Fibroblast of peridontal ligament (primary cell): ENCODE measurements around the gene DUSP16.
"Not testable (repeated sequence)": the region's sequence is repeated elsewhere in the genome, so short reads cannot be mapped to it uniquely, and the experiment has no call there.

Source experiments
- DNase-seq: peaks from one replicate; pipeline ENCODE4 v3.0.0-alpha.2; 2010; ENCODE audit errors: extremely low read depth

The DUSP16 gene

DNA sequence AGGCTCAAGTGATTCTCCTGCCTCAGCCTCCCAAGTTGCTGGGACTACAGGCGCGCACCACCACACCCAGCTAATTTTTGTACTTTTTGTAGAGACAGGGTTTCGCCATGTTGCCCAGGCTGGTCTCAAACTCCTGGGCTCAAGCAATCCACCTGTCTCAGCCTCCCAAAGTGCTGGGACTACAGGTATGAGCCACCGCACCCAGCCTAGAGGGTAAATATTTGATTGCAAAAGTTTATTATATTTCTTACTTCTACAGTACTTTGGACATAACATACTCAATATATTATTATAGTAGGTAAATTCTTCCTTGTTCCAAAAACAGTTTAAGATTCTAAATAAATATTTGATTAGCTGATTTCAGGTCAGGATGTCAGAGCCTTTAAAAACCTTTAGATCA lies 40.0 kb downstream of the DUSP16 start:
- DNase-seq: not testable (repeated sequence)

DNA sequence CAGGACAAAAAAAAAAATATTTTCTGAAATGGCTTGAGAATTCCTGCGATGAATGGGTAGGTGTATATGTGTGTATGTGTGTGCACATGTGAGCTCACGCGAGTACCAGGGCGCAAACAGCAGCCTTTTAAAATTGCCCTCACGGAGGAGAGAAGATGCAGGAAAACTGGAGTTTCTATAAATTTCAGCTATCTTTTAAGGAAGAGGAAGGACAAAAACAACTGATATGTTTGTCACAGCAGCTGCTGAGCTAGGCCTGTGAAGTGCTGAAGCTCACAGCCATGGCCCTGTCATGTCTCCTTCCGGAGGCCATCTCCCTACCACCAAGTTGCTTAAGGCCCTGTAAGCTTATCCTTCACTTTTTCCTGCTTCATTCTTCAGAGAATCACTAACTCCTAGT lies 40.8 kb downstream of the DUSP16 start:
- DNase-seq: no peak

DNA sequence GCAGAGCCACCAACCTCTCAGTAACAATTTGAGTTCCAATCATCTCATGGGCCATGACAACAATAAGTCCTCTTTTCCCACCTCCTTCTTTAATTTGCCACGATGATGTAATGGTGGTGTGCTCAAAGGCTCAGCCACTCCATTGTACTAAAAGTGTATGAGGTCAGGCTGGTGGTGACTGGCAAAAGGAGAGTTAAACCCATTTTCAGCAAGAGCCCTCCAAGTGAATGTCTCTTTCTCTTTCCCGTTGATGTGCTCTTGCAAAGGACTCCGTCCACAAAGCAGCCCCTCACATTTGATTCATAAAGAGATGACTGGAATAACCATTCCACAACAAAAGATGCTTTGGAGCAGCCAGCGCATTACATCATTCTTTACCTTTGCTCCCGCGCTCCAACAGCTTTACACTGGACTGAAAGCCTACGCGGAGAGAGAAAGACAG lies 41.6 kb downstream of the DUSP16 start:
- no peak for DNase-seq

DNA sequence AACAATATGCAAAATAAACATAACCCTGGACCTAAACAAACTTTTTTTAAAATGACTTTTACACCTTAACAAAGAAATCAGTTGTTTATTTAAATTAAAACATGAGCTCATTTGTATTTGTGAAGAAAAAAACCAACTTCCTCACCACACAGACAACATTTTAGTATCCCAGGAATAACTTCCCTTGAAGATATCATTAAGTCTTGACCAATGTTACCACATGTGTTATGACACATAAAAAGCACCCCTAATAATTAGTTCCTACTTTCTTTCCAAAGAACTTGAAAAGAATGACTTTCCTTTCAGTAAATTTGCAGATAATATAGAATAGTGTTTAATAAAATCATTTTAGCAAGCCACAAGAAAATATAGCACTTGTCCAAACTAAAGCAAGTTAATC lies 42.4 kb downstream of the DUSP16 start:
- no peak for DNase-seq

DNA sequence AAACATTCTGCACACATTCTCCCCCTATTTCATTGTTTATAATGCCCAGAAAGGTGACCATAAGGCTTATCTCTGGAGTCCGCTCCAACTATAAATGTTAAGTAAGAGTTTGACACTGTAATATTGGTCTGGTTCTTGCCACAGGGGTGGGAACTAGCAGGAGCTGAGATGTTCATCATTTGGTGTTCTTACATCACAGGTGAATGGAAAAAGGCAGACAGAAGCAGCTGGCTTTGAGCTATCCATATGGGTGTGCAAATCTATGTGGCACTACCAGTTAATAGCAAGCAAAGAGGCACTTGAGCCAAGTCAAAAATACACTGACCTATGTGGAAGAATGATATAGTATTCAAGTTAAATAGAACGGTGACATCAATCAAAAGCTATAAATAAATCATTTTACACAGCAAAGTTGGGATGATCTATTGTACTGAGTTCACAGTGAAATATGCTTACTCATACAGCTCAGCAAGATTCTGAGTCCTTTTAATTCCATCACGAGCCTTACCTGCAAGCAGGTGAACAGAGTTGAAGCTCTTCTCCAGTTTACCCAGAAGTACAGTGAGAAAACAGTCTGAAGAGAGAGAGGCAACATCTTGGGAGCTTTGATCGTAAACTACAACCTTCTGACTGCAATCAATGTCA lies 43.2 kb downstream of the DUSP16 start:
- DNase-seq: no peak

DNA sequence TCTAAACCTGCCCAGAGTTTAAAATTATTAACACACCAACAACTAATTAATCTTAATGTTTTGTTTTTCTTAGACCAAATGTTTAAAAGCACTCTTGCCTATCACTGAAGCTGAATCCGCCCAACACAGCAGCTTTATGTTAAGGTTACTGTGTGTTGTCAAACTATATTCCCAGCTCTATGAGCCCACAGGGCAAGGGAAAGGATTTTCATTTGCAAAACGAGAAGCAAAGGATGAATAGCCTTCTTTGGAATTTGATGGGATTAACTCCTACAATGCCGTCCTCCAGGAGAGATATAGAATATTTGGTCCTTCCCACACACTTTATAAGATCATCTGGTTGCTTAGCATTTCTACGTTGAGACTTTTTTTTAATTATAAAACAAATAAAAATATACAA lies 43.7 kb downstream of the DUSP16 start:
- DNase-seq: no peak

DNA sequence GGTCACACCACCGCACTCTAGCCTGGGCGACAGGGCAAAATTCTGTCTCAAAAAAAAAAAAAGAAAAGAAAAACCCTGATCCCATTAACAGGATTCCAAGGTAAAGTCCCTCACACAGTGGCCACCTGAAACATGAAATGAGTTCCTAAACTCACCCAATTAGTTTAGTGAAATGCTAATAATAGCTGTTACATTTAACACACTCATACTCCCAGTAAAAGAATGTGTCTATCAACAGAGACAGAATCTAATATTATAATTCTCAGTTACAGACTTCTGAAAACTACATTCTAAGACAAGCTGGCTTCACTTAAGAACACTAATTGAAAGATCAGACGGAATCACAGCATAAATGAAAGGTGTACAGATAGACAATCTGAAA lies 44.2 kb downstream of the DUSP16 start:
- DNase-seq: no peak

DNA sequence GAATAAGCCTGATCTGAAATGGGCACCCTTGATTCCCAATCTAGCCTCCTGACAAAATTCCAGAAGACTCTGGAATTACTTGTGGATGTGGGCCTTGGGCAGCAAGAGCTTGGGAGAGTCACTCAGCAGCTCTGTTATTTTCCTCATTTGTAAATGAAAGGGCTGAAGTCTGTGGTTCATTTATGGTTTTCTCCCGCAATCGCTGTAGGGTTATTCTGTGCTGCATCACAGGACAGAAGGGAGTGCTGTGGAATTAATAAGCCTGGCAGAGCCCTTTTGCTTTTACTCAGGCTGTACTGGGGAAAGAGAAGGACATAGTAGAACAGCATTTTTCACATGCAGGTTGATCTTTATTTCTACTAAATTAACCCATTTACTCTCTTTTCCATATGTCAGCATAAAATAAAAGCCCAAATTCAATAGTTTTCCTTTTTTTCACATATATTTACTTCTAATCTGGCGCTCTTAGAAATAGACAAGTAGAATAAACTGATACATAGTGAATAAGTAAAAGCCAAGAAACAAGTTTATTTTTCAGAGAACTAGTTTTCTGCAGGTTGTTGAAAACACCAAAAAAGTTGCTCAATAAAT lies 49.2 kb downstream of the DUSP16 start:
- peak; percentile 6 for DNase-seq

DNA sequence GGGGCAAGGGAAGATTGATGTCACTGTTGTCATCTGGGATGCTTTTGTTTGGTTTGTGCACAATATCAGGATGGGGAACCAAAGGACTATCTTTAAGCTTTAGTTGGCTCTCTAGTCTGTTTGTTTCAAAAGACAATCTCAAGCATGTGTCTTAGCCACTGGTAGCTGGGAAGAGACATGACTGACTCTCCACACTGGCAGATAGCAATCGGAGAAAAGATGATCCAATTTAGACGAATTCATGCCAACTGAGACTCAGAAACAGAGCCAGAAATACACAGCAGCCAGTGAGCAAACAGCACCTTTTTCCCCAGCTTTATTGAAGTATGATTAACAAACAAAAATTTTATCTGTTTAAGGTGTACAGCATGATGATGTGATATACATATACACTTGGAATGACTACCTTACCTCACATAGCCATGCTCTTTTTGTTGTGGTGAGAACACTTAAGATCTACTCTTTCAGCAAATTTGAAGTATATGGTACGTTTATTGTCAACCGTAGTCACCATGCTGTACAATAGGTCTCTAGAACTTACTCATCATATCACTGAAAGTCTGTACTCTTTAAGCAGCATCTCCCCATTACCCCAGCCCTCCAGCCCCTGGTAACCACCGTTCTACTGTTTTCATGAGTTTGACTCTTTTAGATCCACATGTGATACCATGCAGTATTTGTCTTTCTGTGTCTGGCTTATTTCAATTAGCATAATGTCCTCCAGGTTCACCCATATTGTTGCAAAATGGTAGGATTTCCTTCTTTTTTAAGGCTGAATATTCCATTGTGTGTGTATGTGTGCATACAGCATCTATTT lies 50.6 kb downstream of the DUSP16 start:
- DNase-seq: no peak

DNA sequence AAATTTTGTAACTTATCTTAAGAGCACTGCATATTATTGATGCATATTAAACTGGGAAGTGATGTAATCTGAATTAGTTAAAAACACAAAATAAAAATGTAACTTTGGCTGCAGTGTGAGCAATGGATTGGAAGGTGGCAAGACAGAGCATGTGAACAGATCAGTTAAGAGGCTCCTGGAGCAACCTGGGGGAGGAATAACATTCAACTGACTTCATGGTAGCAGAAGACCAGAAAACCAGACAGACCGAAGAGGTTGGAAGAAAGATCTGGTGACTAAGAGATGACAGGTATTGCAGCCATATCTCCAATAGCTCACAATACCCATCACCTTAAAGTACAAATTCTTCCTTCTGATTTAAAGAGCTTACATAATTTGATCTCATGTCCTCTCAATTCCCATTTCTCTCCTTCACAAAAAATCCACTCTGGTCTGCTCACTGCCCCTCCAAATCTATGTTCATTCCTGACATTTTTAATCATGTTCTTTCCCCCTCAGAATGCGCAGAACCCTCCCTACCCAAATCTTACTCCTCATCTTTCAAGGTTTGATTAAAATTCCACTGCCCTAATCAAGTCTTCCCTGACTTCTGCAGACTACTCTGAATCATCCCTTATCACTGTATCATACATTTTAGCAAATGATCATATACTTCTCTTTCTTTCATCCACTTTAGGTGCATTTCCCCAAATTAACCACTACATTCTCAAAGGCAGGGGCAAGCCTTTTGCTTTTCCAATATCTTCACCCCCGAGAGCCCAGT lies 51.5 kb downstream of the DUSP16 start:
- no peak for DNase-seq

DNA sequence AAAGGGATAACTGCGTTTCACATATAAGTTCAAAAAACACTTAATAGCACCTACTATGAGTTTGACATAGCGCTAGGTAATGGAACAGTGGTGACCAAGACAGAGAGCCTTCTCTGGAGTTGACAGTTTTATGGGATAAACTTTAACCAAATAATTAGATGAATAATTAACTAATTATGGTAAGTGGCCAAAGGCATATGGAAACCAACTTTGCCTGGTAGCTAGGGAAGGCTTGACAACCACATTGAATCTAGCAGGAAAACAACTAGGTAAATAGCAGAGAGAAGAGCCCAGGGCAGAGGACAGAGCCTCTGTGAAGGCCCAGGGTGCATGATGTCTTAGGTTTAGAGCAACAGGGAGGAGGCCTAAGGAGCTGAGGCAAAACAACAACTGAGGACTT lies 52.1 kb downstream of the DUSP16 start:
- DNase-seq: no peak

DNA sequence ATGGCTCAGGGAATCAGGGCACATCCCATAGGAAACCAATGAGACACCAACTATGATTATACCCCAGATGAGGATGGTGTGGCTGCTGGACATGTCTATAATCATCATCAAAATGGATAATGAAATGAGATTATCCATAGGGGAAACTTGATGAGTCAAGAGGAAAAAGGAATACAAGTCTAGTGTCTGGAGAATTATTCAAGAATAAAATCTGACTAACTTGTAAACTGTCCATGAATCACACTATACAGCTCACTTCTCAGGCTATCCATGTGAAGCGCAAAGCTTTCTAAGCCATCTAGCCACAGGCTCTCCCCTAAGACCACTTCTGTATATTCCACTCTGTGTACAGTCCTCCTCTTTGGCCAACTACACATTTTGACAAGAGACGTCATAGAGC lies 52.5 kb downstream of the DUSP16 start:
- peak; percentile 80 for DNase-seq

DNA sequence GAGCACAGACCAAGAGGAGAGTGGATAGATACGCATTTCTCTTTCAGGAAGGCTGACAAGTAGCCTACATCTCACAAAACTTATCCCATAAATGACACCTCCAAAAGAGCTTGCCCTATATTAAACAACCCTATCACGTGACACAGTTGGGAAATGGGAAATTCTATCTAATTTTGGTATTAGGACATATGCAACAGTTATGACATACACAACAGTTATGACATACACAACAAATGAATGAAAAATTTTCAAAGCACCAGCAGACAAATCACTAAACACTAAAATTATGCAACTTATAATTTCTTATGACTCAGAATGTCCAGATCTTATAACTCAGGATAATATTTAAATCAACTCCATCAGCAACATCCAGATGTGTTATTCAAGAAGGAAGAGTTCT lies 54.1 kb downstream of the DUSP16 start:
- DNase-seq: peak; percentile 85

DNA sequence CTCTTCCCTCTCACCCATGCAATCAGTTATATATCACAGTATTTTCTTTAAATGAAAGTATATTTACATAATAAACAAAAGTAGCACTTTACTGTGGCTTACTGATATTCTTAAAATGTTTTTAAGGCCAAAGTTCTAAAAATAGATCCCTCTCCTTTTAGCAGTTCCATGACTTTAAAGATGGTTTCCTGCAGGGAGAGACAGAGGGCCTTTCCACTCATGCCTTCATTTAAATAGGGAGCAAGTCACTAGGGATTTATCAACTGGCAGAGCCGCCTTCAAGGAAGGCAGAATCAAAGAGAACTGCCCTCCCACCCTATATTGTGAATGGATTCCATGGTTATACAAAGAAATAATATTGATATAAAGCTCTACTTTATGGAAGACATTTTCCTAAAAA lies 55.5 kb downstream of the DUSP16 start:
- peak; percentile 14 for DNase-seq

DNA sequence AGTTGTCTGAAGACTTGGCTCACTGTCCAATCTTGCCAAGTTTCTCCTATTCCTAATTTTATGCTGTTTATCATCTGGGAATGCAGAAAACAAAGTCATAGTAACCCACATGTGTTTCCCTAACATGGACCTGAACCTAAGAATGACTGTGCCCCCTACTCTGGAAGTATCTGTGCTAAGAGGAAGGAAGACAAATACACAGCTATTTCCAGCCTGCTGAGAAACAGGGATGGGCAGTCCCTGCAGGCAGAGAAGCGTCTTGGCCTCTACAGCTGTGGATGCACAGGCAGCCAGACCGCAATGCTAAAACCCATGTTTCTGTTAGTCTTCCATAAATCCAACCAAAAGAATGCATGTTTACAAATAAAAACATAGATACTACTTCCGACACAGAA lies 56.2 kb downstream of the DUSP16 start:
- peak; percentile 73 for DNase-seq

DNA sequence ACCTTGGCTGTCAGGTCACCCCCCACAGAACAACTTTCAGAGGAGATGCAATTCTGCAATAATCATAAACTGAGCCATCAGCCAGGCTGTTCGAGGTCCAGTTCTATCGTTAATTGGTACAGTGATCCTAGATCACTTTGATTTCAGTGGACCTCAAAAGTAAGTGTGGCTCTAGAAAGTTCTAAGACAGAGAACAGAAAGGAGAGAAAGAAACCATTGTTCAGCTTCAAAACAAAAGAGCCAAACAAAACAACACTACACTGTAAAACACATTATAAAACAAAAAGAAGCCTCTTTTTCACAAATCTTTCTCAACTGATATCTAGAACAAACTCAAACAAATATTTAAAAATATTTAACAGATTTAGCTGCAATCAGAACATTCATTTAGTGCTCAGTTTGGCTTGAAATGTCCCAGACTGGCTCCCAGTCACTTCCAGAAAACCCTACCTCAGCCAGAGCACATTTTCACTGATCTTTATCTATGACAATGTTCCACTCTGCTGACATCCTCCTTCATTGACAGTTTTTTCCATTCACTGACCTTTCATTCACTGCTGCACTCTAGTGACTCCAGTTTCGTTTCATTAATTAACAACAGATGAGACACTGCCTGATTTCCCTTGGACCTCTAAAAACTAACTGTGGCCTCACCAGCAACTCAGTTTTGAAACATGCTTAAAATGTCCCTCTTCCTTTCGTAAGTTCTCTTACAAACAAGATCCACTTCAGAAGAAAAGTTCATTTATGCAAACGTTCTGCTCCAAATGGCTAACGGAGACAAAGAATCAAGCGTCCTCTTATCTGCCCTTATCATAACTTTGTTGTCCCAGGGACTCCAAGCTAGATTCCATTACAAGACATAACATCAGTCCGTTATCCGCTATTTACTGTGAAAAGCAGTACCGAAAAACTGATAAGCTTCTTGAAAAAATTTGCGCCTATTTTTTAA lies 56.8 kb downstream of the DUSP16 start:
- DNase-seq: peak; percentile 89

DNA sequence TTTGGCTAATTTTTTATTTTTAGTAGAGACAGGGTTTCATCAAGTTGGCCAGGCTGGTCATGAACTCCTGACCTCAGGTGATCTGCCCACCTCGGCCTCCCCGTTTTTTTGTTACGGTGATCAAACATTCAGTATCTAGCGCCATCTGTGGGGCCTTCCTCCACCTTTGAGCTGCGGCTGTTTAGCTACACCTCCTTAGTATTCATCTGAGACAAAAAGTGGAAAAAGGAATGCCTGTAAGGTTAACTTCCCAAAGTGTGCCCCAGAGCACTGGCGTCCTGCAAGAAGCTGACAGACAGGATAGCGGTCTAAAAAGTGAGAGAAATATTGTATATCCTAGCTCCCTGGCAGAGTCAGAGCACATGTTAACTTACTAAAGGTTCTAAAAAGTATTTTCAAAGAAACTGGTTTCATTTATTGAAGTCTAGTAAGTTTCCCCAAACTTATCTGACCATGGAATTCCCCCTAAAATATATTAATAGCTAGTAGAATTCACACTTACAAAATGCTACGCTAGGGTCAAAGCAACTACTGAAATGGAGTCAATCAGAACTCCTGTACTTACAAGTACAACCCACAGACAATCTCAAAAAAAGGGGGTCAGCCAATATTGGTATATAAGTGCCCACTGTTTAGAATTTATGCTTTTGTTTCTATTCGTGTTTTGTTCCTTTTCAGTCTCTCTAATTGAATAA lies 59.1 kb downstream of the DUSP16 start:
- no peak for DNase-seq

DNA sequence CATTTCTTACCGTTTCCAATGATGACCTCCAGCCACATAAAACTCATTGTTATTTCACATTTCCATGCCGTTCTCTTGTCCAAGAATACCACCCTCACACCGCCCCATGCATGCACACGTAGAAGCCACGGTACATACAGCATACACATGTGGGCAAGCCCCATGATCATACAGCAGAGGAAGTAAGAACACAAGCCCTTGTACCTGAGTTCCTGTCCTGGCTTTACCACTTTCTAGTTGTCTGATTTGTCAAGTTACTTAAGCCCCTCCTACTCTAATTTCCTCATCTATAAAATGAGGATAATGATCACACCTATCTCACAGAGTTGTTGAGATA lies 59.9 kb downstream of the DUSP16 start:
- no peak for DNase-seq

DNA sequence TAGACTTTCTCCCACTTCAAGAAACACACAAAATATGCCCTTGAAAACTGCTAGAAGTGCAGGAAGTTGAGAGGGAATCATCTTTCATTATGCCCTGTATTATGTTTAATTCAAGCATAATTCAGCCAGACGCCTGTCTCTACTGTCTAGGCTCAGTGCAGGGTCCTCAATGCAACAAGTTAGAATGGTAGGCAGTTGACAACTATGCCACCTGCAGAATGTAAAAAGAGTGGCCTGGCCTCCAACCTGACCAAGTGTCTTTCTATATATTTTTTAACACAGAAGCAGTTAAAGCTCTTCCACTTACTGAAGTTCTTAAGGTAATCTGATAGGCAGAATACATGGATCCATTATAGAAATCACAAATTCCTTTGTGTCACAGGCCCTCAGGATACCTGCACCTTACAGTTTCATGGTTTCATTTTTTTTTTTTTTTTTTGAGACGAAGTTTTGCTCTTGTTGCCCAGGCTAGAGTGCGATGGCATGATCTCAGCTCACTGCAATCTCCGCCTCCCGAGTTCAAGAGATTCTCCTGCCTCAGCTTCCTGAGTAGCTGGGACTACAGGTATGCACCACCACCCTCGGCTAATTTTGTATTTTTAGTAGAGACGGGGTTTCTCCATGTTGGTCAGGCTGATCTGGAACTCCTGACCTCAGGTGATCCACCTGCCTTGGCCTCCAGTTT lies 60.4 kb downstream of the DUSP16 start:
- not testable (repeated sequence) for DNase-seq

DNA sequence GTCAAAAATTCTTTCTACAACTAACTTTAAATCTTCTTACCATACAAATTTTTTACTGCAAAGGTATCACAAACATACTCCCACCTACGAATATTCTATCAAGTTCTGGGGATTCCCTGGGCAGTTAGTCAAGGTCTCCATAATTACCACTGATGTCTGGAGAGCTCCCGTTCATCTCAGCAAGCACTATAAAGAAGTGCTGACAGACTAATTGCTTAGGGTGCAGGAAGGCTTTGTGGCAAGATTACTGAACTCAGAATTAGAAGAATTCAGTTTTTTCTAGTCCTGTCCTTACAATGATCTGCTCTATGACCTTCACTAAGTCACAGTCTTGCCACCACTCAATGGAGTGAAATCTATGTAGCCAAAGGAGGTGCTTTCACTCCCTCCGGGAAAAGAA lies 61.5 kb downstream of the DUSP16 start:
- DNase-seq: no peak
